ENCODE results near the gene SLC13A2.

Gene SLC13A2

DNA sequence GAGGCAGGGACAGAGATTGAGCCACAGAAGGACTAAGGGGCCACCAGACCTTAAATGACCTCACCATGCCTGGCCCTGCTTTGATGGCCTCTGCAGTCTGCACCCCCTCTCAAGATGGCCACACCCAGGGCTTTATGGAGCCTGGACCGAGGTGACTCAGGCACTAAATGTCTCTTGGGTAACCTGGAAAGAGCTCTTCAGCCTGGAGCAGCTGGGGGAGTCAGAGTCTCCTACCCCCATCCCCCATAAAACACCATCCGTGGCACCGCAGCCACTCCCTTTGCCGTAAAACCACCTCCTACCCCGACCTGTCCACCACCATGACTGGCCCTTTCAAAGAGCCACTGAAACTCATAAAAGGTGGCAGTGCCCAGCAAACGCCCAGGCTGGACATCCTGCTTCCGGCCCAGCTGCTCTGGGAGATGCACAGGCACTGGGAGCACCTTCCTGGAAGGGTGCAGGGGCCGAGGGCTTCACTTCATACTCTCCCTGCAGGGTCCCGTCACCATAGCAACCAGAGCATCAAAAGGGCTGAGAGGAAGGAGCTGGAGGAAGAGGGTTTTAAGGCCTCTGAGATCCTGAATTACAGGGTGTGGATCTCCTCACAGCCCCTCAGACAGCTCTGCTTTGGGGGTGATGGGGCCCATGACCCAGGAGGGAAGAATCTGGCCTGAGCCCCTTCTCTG lies 55.0 kb downstream of the SLC13A2 start:
- TF ChIP-seq, protein P1, sequence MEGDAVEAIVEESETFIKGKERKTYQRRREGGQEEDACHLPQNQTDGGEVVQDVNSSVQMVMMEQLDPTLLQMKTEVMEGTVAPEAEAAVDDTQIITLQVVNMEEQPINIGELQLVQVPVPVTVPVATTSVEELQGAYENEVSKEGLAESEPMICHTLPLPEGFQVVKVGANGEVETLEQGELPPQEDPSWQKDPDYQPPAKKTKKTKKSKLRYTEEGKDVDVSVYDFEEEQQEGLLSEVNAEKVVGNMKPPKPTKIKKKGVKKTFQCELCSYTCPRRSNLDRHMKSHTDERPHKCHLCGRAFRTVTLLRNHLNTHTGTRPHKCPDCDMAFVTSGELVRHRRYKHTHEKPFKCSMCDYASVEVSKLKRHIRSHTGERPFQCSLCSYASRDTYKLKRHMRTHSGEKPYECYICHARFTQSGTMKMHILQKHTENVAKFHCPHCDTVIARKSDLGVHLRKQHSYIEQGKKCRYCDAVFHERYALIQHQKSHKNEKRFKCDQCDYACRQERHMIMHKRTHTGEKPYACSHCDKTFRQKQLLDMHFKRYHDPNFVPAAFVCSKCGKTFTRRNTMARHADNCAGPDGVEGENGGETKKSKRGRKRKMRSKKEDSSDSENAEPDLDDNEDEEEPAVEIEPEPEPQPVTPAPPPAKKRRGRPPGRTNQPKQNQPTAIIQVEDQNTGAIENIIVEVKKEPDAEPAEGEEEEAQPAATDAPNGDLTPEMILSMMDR (conservative IDR thresholded peaks at IDR 0.05; ENCODE audit: low read length): no peak
- TF ChIP-seq EZH2phosphoT487 (IDR thresholded peaks at IDR 0.05; ENCODE audit: borderline replicate concordance): no peak
- H3K9me3 ChIP-seq (ENCODE audit: insufficient read depth, low read depth, low read length): no peaks in the 10 kb centered on the region
- no peaks in the 10 kb centered on the region for H3K79me2 ChIP-seq (ENCODE audit: insufficient read depth, low read length)
- no peaks in the 10 kb centered on the region for H4K20me1 ChIP-seq (ENCODE audit: insufficient read depth, low read length, poor library complexity, severe bottlenecking)
- H3K9me2 ChIP-seq (replicated peaks; ENCODE audit: low read depth, low read length): no peaks in the 10 kb centered on the region
- no peaks in the 10 kb centered on the region for H3K36me3 ChIP-seq (ENCODE audit: insufficient read depth, low read length)
- H3K4me3 ChIP-seq (ENCODE audit: low read length, poor library complexity, severe bottlenecking): no peak overlapping the region
- H3K4me1 ChIP-seq (ENCODE audit: insufficient read depth, low read length, poor library complexity, severe bottlenecking): no peaks in the 10 kb centered on the region
- no peaks in the 10 kb centered on the region for H3F3A ChIP-seq (ENCODE audit: low read depth)
- H3K4me2 ChIP-seq (ENCODE audit: low read depth, low read length, poor library complexity, severe bottlenecking): no peak overlapping the region
- H2AFZ ChIP-seq (ENCODE audit: low read length): no peak overlapping the region
- no peaks in the 10 kb centered on the region for H3K27me3 ChIP-seq (ENCODE audit: insufficient read depth, low read length, poor library complexity, severe bottlenecking)
- no peak overlapping the region for H3K9ac ChIP-seq (ENCODE audit: low read depth, low read length, poor library complexity, severe bottlenecking)

GRCh38 chr17:28529013-28529400 lies 55.6 kb downstream of the SLC13A2 start:
- no peak overlapping the region for H3K4me2 ChIP-seq (ENCODE audit: low read depth, low read length, poor library complexity, severe bottlenecking)
- H3K79me2 ChIP-seq (ENCODE audit: insufficient read depth, low read length): no peaks in the 10 kb centered on the region
- H3K9me2 ChIP-seq (replicated peaks; ENCODE audit: low read depth, low read length): no peaks in the 10 kb centered on the region

DNA sequence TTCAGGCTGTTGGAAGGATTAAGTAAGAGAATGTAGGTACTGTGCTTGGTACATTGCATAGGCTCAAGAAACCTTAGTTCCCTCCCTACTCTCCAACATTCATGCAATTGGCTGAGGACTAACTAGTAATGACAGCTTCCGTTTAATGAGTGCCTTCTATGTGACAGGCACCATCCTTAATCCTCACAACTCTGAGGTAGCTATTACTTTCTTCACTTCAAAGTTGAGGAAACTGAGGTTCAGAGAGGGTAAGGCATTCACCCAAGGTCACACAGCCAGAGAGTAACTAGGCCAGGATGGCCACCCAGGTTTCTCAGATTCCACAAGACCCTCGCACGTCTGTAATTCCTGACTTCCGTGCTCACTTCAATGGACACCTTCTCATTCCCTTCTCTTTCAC lies 56.8 kb downstream of the SLC13A2 start:
- Histone ChIP-seq H3K9ac (ENCODE audit: low read depth, low read length, poor library complexity, severe bottlenecking) (no peak overlapping the region), H3K4me3 (ENCODE audit: low read length, poor library complexity, severe bottlenecking) (no peak overlapping the region)

More at GRCh38 chr17:28529013-28529400, 55.6 kb downstream of the SLC13A2 start:
- Histone ChIP-seq H3K9me3 (ENCODE audit: insufficient read depth, low read depth, low read length) (no peaks in the 10 kb centered on the region), H3K4me1 (ENCODE audit: insufficient read depth, low read length, poor library complexity, severe bottlenecking) (no peaks in the 10 kb centered on the region), H4K20me1 (ENCODE audit: insufficient read depth, low read length, poor library complexity, severe bottlenecking) (no peaks in the 10 kb centered on the region), H3K36me3 (ENCODE audit: insufficient read depth, low read length) (no peaks in the 10 kb centered on the region), H3F3A (ENCODE audit: low read depth) (no peaks in the 10 kb centered on the region), H3K4me3 (ENCODE audit: low read length, poor library complexity, severe bottlenecking) (no peak overlapping the region), H3K27me3 (ENCODE audit: insufficient read depth, low read length, poor library complexity, severe bottlenecking) (no peaks in the 10 kb centered on the region), H3K9ac (ENCODE audit: low read depth, low read length, poor library complexity, severe bottlenecking) (no peak overlapping the region), H2AFZ (ENCODE audit: low read length) (no peak overlapping the region)
- no peak for TF ChIP-seq EZH2phosphoT487 (IDR thresholded peaks at IDR 0.05; ENCODE audit: borderline replicate concordance)
- TF ChIP-seq, protein P1 (conservative IDR thresholded peaks at IDR 0.05; ENCODE audit: low read length): no peak

More for the DNA sequence above, 56.8 kb downstream of the SLC13A2 start:
- H2AFZ ChIP-seq (ENCODE audit: low read length): no peak overlapping the region
- no peaks in the 10 kb centered on the region for H3K9me2 ChIP-seq (replicated peaks; ENCODE audit: low read depth, low read length)
- H3K79me2 ChIP-seq (ENCODE audit: insufficient read depth, low read length): no peaks in the 10 kb centered on the region
- no peaks in the 10 kb centered on the region for H4K20me1 ChIP-seq (ENCODE audit: insufficient read depth, low read length, poor library complexity, severe bottlenecking)
- H3K36me3 ChIP-seq (ENCODE audit: insufficient read depth, low read length): no peaks in the 10 kb centered on the region
- H3K4me1 ChIP-seq (ENCODE audit: insufficient read depth, low read length, poor library complexity, severe bottlenecking): no peaks in the 10 kb centered on the region
- H3K4me2 ChIP-seq (ENCODE audit: low read depth, low read length, poor library complexity, severe bottlenecking): no peak overlapping the region
- H3K27me3 ChIP-seq (ENCODE audit: insufficient read depth, low read length, poor library complexity, severe bottlenecking): no peaks in the 10 kb centered on the region
- no peaks in the 10 kb centered on the region for H3K9me3 ChIP-seq (ENCODE audit: insufficient read depth, low read depth, low read length)
- TF ChIP-seq, protein P1 (conservative IDR thresholded peaks at IDR 0.05; ENCODE audit: low read length): no peak
- no peak for TF ChIP-seq EZH2phosphoT487 (IDR thresholded peaks at IDR 0.05; ENCODE audit: borderline replicate concordance)
- H3F3A ChIP-seq (ENCODE audit: low read depth): no peaks in the 10 kb centered on the region

Measured in Loucy (cell line).